Measurements from ENCODE around the gene CHST11. TPM values are rescaled to one million over a fixed set of nuclear protein-coding genes. Genes with fewer than 3 reads are reported as not detected.

The CHST11 gene
- total and polyA plus RNA-seq, 4 donors = 0.57 to 11.1 (median 3.7) TPM

GRCh38 chr12:104551313-104551931 lies 94.7 kb downstream of the CHST11 start:
- 78% methylated on average over 14 of the region's 14 CpGs for WGBS
- Histone ChIP-seq H3K27me3 (ENCODE audit: control insufficient read depth in 4 of 4, insufficient read depth in 4 of 4, low read length in 3 of 4) (no peaks in the 10 kb centered on the region), H3K36me3 (ENCODE audit: control insufficient read depth in 4 of 4, insufficient read depth in 3 of 4, low read depth in 1 of 4, low read length in 3 of 4) (no peaks in the 10 kb centered on the region), H3K9me3 (ENCODE audit: control insufficient read depth in 4 of 4, low read length in 3 of 4) (peaks cover 0 to 6% (median 4%) of the 10 kb centered on the region in 4 donors), H3K27ac (ENCODE audit: low read depth in 1 of 2, low read length in 2 of 2) (no peak overlapping the region), H3K4me3 (ENCODE audit: low read depth in 1 of 3, low read length in 3 of 3) (no peak overlapping the region), H3K4me1 (ENCODE audit: control insufficient read depth in 4 of 4, insufficient read depth in 4 of 4, low read length in 3 of 4) (no peaks in the 10 kb centered on the region), H3K9ac (ENCODE audit: low read depth in 1 of 2, low read length in 2 of 2) (no peak overlapping the region)
- no peak for DNase-seq (ENCODE audit: low spot score)
- no peak for TF ChIP-seq NR2F2 (IDR thresholded peaks at IDR 0.05)
- no peak for TF ChIP-seq RXRA (IDR thresholded peaks at IDR 0.05)
- TF ChIP-seq MAX (IDR thresholded peaks at IDR 0.05) = no peak

GRCh38 chr12:104553421-104553820 lies 96.7 kb downstream of the CHST11 start:
- H3K36me3 ChIP-seq (ENCODE audit: control insufficient read depth in 4 of 4, insufficient read depth in 3 of 4, low read depth in 1 of 4, low read length in 3 of 4) = no peaks in the 10 kb centered on the region
- WGBS = 82% methylated on average over 4 of the region's 4 CpGs
- no peak for DNase-seq (ENCODE audit: low spot score)
- no peak overlapping the region for H3K9ac ChIP-seq (ENCODE audit: low read depth in 1 of 2, low read length in 2 of 2)
- H3K27me3 ChIP-seq (ENCODE audit: control insufficient read depth in 4 of 4, insufficient read depth in 4 of 4, low read length in 3 of 4) = no peaks in the 10 kb centered on the region
- TF ChIP-seq NR2F2 (IDR thresholded peaks at IDR 0.05) (no peak), RAD21 (IDR thresholded peaks at IDR 0.05) (no peak), FOXA1 (IDR thresholded peaks at IDR 0.05) (no peak)
- H3K9me3 ChIP-seq (ENCODE audit: control insufficient read depth in 4 of 4, low read length in 3 of 4) = peaks cover 0 to 6% (median 4%) of the 10 kb centered on the region in 4 donors
- H3K4me3 ChIP-seq (ENCODE audit: low read depth in 1 of 3, low read length in 3 of 3) = no peak overlapping the region
- no peak overlapping the region for H3K27ac ChIP-seq (ENCODE audit: low read depth in 1 of 2, low read length in 2 of 2)
- no peaks in the 10 kb centered on the region for H3K4me1 ChIP-seq (ENCODE audit: control insufficient read depth in 4 of 4, insufficient read depth in 4 of 4, low read length in 3 of 4)

GRCh38 chr12:104555648-104556047 lies 98.9 kb downstream of the CHST11 start:
- DNase-seq (ENCODE audit: low spot score) = no peak
- Histone ChIP-seq H3K9ac (ENCODE audit: low read depth in 1 of 2, low read length in 2 of 2) (no peak overlapping the region), H3K4me1 (ENCODE audit: control insufficient read depth in 4 of 4, insufficient read depth in 4 of 4, low read length in 3 of 4) (no peaks in the 10 kb centered on the region), H3K27me3 (ENCODE audit: control insufficient read depth in 4 of 4, insufficient read depth in 4 of 4, low read length in 3 of 4) (no peaks in the 10 kb centered on the region), H3K4me3 (ENCODE audit: low read depth in 1 of 3, low read length in 3 of 3) (no peak overlapping the region), H3K36me3 (ENCODE audit: control insufficient read depth in 4 of 4, insufficient read depth in 3 of 4, low read depth in 1 of 4, low read length in 3 of 4) (no peaks in the 10 kb centered on the region), H3K9me3 (ENCODE audit: control insufficient read depth in 4 of 4, low read length in 3 of 4) (peaks cover 0 to 6% (median 4%) of the 10 kb centered on the region in 4 donors), H3K27ac (ENCODE audit: low read depth in 1 of 2, low read length in 2 of 2) (no peak overlapping the region)
- WGBS = 54% methylated on average over 6 of the region's 6 CpGs
- no peak for TF ChIP-seq FOXA2 (IDR thresholded peaks at IDR 0.05)
- TF ChIP-seq TAF1 (conservative IDR thresholded peaks at IDR 0.05) = no peak
- TF ChIP-seq, protein P1, sequence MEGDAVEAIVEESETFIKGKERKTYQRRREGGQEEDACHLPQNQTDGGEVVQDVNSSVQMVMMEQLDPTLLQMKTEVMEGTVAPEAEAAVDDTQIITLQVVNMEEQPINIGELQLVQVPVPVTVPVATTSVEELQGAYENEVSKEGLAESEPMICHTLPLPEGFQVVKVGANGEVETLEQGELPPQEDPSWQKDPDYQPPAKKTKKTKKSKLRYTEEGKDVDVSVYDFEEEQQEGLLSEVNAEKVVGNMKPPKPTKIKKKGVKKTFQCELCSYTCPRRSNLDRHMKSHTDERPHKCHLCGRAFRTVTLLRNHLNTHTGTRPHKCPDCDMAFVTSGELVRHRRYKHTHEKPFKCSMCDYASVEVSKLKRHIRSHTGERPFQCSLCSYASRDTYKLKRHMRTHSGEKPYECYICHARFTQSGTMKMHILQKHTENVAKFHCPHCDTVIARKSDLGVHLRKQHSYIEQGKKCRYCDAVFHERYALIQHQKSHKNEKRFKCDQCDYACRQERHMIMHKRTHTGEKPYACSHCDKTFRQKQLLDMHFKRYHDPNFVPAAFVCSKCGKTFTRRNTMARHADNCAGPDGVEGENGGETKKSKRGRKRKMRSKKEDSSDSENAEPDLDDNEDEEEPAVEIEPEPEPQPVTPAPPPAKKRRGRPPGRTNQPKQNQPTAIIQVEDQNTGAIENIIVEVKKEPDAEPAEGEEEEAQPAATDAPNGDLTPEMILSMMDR (IDR thresholded peaks at IDR 0.05; ENCODE audit: low read depth, low read length, missing input control) = no peak
- TF ChIP-seq MAX (IDR thresholded peaks at IDR 0.05) = no peak
- no peak for TF ChIP-seq ATF3 (IDR thresholded peaks at IDR 0.05)
- no peak for TF ChIP-seq SP1 (IDR thresholded peaks at IDR 0.05)
- no peak for TF ChIP-seq JUND (IDR thresholded peaks at IDR 0.05)
- no peak for TF ChIP-seq HNF4A (conservative IDR thresholded peaks at IDR 0.05)
- TF ChIP-seq FOXA1 (IDR thresholded peaks at IDR 0.05) = no peak
- no peak for TF ChIP-seq NR2F2 (IDR thresholded peaks at IDR 0.05)
- TF ChIP-seq RAD21 (IDR thresholded peaks at IDR 0.05) = no peak
- no peak for TF ChIP-seq YY1 (IDR thresholded peaks at IDR 0.05)
- no peak for TF ChIP-seq HNF4G (IDR thresholded peaks at IDR 0.05)
- TF ChIP-seq, protein P2, sequence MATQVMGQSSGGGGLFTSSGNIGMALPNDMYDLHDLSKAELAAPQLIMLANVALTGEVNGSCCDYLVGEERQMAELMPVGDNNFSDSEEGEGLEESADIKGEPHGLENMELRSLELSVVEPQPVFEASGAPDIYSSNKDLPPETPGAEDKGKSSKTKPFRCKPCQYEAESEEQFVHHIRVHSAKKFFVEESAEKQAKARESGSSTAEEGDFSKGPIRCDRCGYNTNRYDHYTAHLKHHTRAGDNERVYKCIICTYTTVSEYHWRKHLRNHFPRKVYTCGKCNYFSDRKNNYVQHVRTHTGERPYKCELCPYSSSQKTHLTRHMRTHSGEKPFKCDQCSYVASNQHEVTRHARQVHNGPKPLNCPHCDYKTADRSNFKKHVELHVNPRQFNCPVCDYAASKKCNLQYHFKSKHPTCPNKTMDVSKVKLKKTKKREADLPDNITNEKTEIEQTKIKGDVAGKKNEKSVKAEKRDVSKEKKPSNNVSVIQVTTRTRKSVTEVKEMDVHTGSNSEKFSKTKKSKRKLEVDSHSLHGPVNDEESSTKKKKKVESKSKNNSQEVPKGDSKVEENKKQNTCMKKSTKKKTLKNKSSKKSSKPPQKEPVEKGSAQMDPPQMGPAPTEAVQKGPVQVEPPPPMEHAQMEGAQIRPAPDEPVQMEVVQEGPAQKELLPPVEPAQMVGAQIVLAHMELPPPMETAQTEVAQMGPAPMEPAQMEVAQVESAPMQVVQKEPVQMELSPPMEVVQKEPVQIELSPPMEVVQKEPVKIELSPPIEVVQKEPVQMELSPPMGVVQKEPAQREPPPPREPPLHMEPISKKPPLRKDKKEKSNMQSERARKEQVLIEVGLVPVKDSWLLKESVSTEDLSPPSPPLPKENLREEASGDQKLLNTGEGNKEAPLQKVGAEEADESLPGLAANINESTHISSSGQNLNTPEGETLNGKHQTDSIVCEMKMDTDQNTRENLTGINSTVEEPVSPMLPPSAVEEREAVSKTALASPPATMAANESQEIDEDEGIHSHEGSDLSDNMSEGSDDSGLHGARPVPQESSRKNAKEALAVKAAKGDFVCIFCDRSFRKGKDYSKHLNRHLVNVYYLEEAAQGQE (IDR thresholded peaks at IDR 0.05) = no peak
- TF ChIP-seq, protein P3, sequence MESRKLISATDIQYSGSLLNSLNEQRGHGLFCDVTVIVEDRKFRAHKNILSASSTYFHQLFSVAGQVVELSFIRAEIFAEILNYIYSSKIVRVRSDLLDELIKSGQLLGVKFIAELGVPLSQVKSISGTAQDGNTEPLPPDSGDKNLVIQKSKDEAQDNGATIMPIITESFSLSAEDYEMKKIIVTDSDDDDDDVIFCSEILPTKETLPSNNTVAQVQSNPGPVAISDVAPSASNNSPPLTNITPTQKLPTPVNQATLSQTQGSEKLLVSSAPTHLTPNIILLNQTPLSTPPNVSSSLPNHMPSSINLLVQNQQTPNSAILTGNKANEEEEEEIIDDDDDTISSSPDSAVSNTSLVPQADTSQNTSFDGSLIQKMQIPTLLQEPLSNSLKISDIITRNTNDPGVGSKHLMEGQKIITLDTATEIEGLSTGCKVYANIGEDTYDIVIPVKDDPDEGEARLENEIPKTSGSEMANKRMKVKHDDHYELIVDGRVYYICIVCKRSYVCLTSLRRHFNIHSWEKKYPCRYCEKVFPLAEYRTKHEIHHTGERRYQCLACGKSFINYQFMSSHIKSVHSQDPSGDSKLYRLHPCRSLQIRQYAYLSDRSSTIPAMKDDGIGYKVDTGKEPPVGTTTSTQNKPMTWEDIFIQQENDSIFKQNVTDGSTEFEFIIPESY (IDR thresholded peaks at IDR 0.05) = no peak
- TF ChIP-seq EGR1 (IDR thresholded peaks at IDR 0.05; ENCODE audit: low read depth in 2 of 2) = no peak

All from liver (tissue), 9 donors.